CD8-positive, alpha-beta memory T cell (primary cell): ENCODE measurements around the gene FARS2. TPM values are rescaled to one million over a fixed set of nuclear protein-coding genes. Genes with fewer than 3 reads are reported as not detected.

Source experiments
- CTCF ChIA-PET: fragments of 350-600 bp; sonication (Branson Sonifier 250); formaldehyde crosslinking; loops from one replicate; lab custom pipeline; 2021; ENCODE audit warnings: antibody characterized with exemption; lab: Charles Lee
- POLR2A ChIA-PET: fragments of 350-600 bp; sonication (Branson Sonifier 250); formaldehyde crosslinking; loops from one replicate; lab custom pipeline; 2021; ENCODE audit warnings: antibody characterized with exemption; lab: Charles Lee
- DNase-seq, 5 donors: peaks; one replicate each; pipeline versions ENCODE4 v3.0.0 to v3.0.0-alpha.2; 2020 to 2022; ENCODE audit warnings: mixed read lengths in 1 of 5
- H3K27ac ChIP-seq: one replicate; pipeline ENCODE4 v1.7.0; 2013; ENCODE audit warnings: low read depth, mild to moderate bottlenecking, low read length, moderate library complexity
- H3K27me3 ChIP-seq: 2 replicates; pipeline ENCODE4 v1.7.0; 2013; ENCODE audit warnings: low read length, mild to moderate bottlenecking; ENCODE audit not compliant: insufficient read depth, poor library complexity, severe bottlenecking
- H3K36me3 ChIP-seq: 2 replicates; pipeline ENCODE4 v1.7.0; 2013; ENCODE audit warnings: mild to moderate bottlenecking, low read length, moderate library complexity; ENCODE audit not compliant: insufficient read depth
- H3K4me1 ChIP-seq: 2 replicates; pipeline ENCODE4 v1.7.0; 2013; ENCODE audit warnings: mild to moderate bottlenecking, low read length, moderate library complexity; ENCODE audit not compliant: insufficient read depth
- H3K4me3 ChIP-seq: 2 replicates; pipeline ENCODE4 v1.7.0; 2013; ENCODE audit warnings: mild to moderate bottlenecking, low read length
- H3K9me3 ChIP-seq: 2 replicates; pipeline ENCODE4 v1.7.0; 2013; ENCODE audit warnings: mild to moderate bottlenecking, low read length
- H3K27ac Mint-ChIP-seq, 8 donors: one replicate each; pipeline ENCODE4 v1.8.0; 2020 to 2021; ENCODE audit warnings: mixed read lengths in 8 of 8, mild to moderate bottlenecking in 6 of 8, inconsistent platforms in 3 of 8, moderate library complexity in 3 of 8
- H3K27me3 Mint-ChIP-seq, 2 donors: one replicate each; pipeline ENCODE4 v1.8.0; 2020 to 2021; ENCODE audit warnings: mixed read lengths in 2 of 2, mild to moderate bottlenecking in 1 of 2, moderate library complexity in 1 of 2
- H3K36me3 Mint-ChIP-seq, 3 donors: one replicate each; pipeline ENCODE4 v1.8.0; 2020 to 2021; ENCODE audit warnings: mixed read lengths in 3 of 3, inconsistent platforms in 1 of 3, mild to moderate bottlenecking in 1 of 3
- H3K4me1 Mint-ChIP-seq, 3 donors: one replicate each; pipeline ENCODE4 v1.8.0; 2020 to 2021; ENCODE audit warnings: mixed read lengths in 3 of 3, inconsistent platforms in 1 of 3, mild to moderate bottlenecking in 1 of 3
- H3K4me3 Mint-ChIP-seq, 7 donors: one replicate each; pipeline ENCODE4 v1.8.0; 2020 to 2021; ENCODE audit warnings: mixed read lengths in 7 of 7, mild to moderate bottlenecking in 6 of 7, moderate library complexity in 4 of 7, inconsistent platforms in 2 of 7
- H3K9me3 Mint-ChIP-seq, 5 donors: one replicate each; pipeline ENCODE4 v1.8.0; 2020 to 2022; ENCODE audit warnings: mixed read lengths in 5 of 5, mild to moderate bottlenecking in 3 of 5, moderate library complexity in 2 of 5, inconsistent platforms in 1 of 5
- polyA plus RNA-seq: library from polyadenylated mRNA; unstranded; fragments of 300-500 nt; fragmentation: Illumina TruSeq; gene quantifications from one replicate; pipeline ENCODE4 v1.2.3, GENCODE V29; 2021
- total RNA-seq, 2 experiments: library from RNA; stranded (reverse); gene quantifications; one replicate each; pipeline ENCODE4 v1.2.3, GENCODE V29; 2021

The FARS2 gene
- total and polyA plus RNA-seq, 3 experiments from 2014 or later, result 24.5 to 26.0 (median 24.9) TPM

- Histone ChIP-seq H3K27me3 (no peaks in the 10 kb centered on the region), H3K27ac (no peak overlapping the region), H3K9me3 (no peaks in the 10 kb centered on the region), H3K4me3 (no peak overlapping the region), H3K4me1 (peaks cover 21% of the 10 kb centered on the region), H3K36me3 (no peaks in the 10 kb centered on the region)
- peaks cover 0 to 7% (median 4%) of the 10 kb centered on the region in 3 donors for H3K36me3 Mint-ChIP-seq
- POLR2A ChIA-PET, result interaction anchor here (0.6 kb wide), 1 partner anchor 170 kb away, joined by 3 read pairs; no protein-coding TSS in a partner anchor
- H3K27ac Mint-ChIP-seq, result peak overlapping the region in 1 of 8 donors; percentile 6
- DNase-seq, result no peak
- no peaks in the 10 kb centered on the region for H3K9me3 Mint-ChIP-seq
- peaks cover 28 to 39% (median 31%) of the 10 kb centered on the region in 3 donors for H3K4me1 Mint-ChIP-seq
- no peak overlapping the region for H3K4me3 Mint-ChIP-seq
- CTCF ChIA-PET, result interaction anchor here (1.9 kb wide), 1 partner anchor 39 kb away, joined by 5 read pairs; no protein-coding TSS in a partner anchor
- no peaks in the 10 kb centered on the region for H3K27me3 Mint-ChIP-seq
Measured at GRCh38 chr6:5510331-5511133, 249.2 kb downstream of the FARS2 start.

GRCh38 chr6:5511954-5512353, 250.6 kb downstream of the FARS2 start:
- DNase-seq, result no peak
- H3K27ac Mint-ChIP-seq, result no peak overlapping the region
- peaks cover 0 to 7% (median 4%) of the 10 kb centered on the region in 3 donors for H3K36me3 Mint-ChIP-seq
- ChIA-PET CTCF (no interaction called here), POLR2A (no interaction called here)
- no peaks in the 10 kb centered on the region for H3K27me3 Mint-ChIP-seq
- no peaks in the 10 kb centered on the region for H3K9me3 Mint-ChIP-seq
- peaks cover 26 to 40% (median 29%) of the 10 kb centered on the region in 3 donors for H3K4me1 Mint-ChIP-seq
- Histone ChIP-seq H3K36me3 (no peaks in the 10 kb centered on the region), H3K27me3 (no peaks in the 10 kb centered on the region), H3K4me3 (no peak overlapping the region), H3K27ac (no peak overlapping the region), H3K4me1 (peaks cover 13% of the 10 kb centered on the region), H3K9me3 (no peaks in the 10 kb centered on the region)
- H3K4me3 Mint-ChIP-seq, result no peak overlapping the region

DNA sequence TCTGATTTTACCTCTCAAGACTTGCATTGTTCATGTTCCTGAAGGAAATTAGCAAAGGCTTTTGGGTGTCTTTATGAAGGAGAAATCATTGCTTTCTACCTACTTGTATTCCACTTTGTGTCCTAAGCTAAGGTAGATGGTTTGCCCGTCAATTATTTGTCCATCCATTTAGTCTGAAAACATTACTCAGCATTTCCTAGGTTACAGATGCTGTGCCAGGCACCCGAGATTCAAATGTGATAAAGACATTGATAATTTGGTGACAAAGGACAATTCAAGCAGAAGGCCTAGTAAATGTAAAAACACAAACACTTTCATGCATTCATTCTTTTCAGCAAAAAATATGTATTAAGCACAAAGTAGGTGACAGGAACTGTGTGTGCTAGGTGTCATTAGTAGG, 251.1 kb downstream of the FARS2 start:
- Mint-ChIP-seq H3K9me3 (no peaks in the 10 kb centered on the region), H3K27me3 (no peaks in the 10 kb centered on the region), H3K27ac (peak overlapping the region in 1 of 8 donors; percentile 16), H3K4me1 (peaks cover 24 to 40% (median 25%) of the 10 kb centered on the region in 3 donors), H3K36me3 (peaks cover 0 to 7% (median 4%) of the 10 kb centered on the region in 3 donors), H3K4me3 (no peak overlapping the region)
- H3K27me3 ChIP-seq, result no peaks in the 10 kb centered on the region
- H3K27ac ChIP-seq, result no peak overlapping the region
- H3K36me3 ChIP-seq, result no peaks in the 10 kb centered on the region
- CTCF ChIA-PET, result no interaction called here
- H3K9me3 ChIP-seq, result no peaks in the 10 kb centered on the region
- no peak for DNase-seq
- POLR2A ChIA-PET, result no interaction called here
- H3K4me3 ChIP-seq, result no peak overlapping the region
- H3K4me1 ChIP-seq, result peaks cover 13% of the 10 kb centered on the region

GRCh38 chr6:5513408-5513807, 252.1 kb downstream of the FARS2 start:
- DNase-seq, result no peak
- Histone ChIP-seq H3K36me3 (no peaks in the 10 kb centered on the region), H3K4me1 (peaks cover 17% of the 10 kb centered on the region), H3K9me3 (no peaks in the 10 kb centered on the region), H3K27ac (no peak overlapping the region), H3K4me3 (no peak overlapping the region), H3K27me3 (no peaks in the 10 kb centered on the region)
- no peak overlapping the region for H3K27ac Mint-ChIP-seq
- H3K36me3 Mint-ChIP-seq, result peaks cover 0 to 7% (median 3%) of the 10 kb centered on the region in 3 donors
- ChIA-PET CTCF (no interaction called here), POLR2A (no interaction called here)
- no peaks in the 10 kb centered on the region for H3K9me3 Mint-ChIP-seq
- no peak overlapping the region for H3K4me3 Mint-ChIP-seq
- H3K4me1 Mint-ChIP-seq, result peaks cover 27 to 43% (median 27%) of the 10 kb centered on the region in 3 donors
- no peaks in the 10 kb centered on the region for H3K27me3 Mint-ChIP-seq

- peaks cover 33 to 46% (median 35%) of the 10 kb centered on the region in 3 donors for H3K4me1 Mint-ChIP-seq
- H3K4me3 Mint-ChIP-seq, result no peak overlapping the region
- no peak for DNase-seq
- no peak overlapping the region for H3K27ac Mint-ChIP-seq
- POLR2A ChIA-PET, result interaction anchor here (0.7 kb wide), 1 partner anchor 13 kb away, joined by 6 read pairs; no protein-coding TSS in a partner anchor
- no peaks in the 10 kb centered on the region for H3K27me3 Mint-ChIP-seq
- Histone ChIP-seq H3K4me1 (peaks cover 25% of the 10 kb centered on the region), H3K36me3 (no peaks in the 10 kb centered on the region), H3K9me3 (no peaks in the 10 kb centered on the region), H3K27me3 (no peaks in the 10 kb centered on the region), H3K4me3 (no peak overlapping the region), H3K27ac (no peak overlapping the region)
- H3K9me3 Mint-ChIP-seq, result no peaks in the 10 kb centered on the region
- H3K36me3 Mint-ChIP-seq, result peaks cover 0 to 7% (median 3%) of the 10 kb centered on the region in 3 donors
- CTCF ChIA-PET, result interaction anchor here (0.7 kb wide), 1 partner anchor 279 kb away, joined by 3 read pairs; no protein-coding TSS in a partner anchor
Measured at GRCh38 chr6:5514353-5514752, 253.0 kb downstream of the FARS2 start.

DNA sequence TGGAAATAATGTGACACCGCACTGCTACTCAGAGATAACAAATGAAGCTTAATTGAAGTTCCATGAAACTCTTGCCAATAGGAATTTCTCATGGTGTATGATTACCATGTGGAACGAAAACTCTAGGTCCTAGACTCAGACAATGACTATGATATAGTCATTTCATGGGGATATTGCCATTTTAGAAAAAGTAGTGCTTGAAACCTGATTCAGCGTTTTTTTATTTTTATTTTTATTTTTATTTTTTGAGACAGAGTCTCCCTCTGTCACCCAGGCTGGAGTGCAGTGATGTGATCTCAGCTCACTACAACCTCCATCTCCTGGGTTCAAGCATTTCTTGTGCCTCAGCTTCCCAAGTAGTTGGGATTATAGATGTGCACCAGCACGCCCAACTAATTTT, 253.9 kb downstream of the FARS2 start:
- Histone ChIP-seq H3K36me3 (no peaks in the 10 kb centered on the region), H3K4me1 (peaks cover 33% of the 10 kb centered on the region), H3K9me3 (no peaks in the 10 kb centered on the region), H3K27ac (no peak overlapping the region), H3K27me3 (no peaks in the 10 kb centered on the region), H3K4me3 (no peak overlapping the region)
- Mint-ChIP-seq H3K27ac (no peak overlapping the region), H3K36me3 (peaks cover 0 to 4% (median 1%) of the 10 kb centered on the region in 3 donors), H3K4me3 (no peak overlapping the region), H3K4me1 (peaks cover 40 to 55% (median 44%) of the 10 kb centered on the region in 3 donors), H3K9me3 (no peaks in the 10 kb centered on the region), H3K27me3 (no peaks in the 10 kb centered on the region)
- no peak for DNase-seq
- ChIA-PET CTCF (interaction anchor here (0.7 kb wide), 1 partner anchor 279 kb away, joined by 3 read pairs; no protein-coding TSS in a partner anchor), POLR2A (interaction anchor here (0.7 kb wide), 1 partner anchor 13 kb away, joined by 6 read pairs; no protein-coding TSS in a partner anchor)

DNA sequence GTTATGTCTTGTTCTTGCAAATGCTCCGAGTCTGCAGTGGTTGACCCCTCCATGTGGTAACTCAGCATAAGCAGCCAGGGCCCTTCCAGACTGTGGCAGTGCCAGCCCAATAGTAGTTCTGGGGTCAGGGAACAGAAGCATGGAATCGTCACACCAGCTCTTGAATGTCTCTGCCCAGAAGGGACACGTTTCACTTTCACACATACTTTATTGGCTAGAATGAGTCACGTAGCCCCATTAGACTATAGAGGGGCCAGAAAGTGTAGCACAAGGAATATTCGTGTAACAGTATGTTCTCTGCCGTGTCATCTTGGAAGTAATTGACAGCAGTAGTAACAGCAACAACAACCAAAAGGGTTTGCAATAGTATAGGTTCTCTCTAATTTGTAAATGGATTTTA, 254.7 kb downstream of the FARS2 start:
- H3K27ac ChIP-seq, result no peak overlapping the region
- POLR2A ChIA-PET, result no interaction called here
- H3K27me3 ChIP-seq, result no peaks in the 10 kb centered on the region
- H3K36me3 ChIP-seq, result no peaks in the 10 kb centered on the region
- peaks cover 39% of the 10 kb centered on the region for H3K4me1 ChIP-seq
- DNase-seq, result no peak
- H3K4me3 ChIP-seq, result no peak overlapping the region
- CTCF ChIA-PET, result no interaction called here
- no peaks in the 10 kb centered on the region for H3K9me3 ChIP-seq
- Mint-ChIP-seq H3K9me3 (no peaks in the 10 kb centered on the region), H3K4me3 (peak overlapping the region in 3 of 7 donors; percentile 18 to 67 (median 42)), H3K4me1 (peaks cover 44 to 63% (median 51%) of the 10 kb centered on the region in 3 donors), H3K27me3 (no peaks in the 10 kb centered on the region), H3K27ac (peak overlapping the region in 2 of 8 donors; percentile 15 to 20), H3K36me3 (peaks cover 0 to 4% (median 1%) of the 10 kb centered on the region in 3 donors)

DNA sequence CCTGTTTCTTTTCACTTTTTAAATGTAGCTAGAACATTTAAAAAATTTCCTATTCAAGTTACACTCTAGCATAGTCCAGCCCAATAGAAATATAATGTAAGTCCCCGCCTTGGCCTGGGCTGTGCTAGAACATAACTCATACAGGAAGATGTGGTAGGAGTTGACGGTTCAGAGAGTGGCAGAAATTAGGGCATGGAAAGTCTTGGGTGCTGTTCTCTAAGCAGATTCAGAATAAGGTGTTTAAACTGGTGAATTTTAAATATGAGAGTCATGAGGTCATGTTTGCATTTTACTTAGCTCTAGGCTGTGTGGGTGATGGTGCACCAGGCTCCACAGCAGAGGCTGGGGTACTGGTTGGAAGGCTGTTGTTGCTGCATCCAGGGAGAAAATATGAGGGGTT, 256.5 kb downstream of the FARS2 start:
- H3K4me1 ChIP-seq, result peaks cover 50% of the 10 kb centered on the region
- H3K27ac Mint-ChIP-seq, result peak overlapping the region in 7 of 8 donors; percentile 6 to 90 (median 48)
- peaks cover 0 to under 1% (median 0%) of the 10 kb centered on the region in 3 donors for H3K36me3 Mint-ChIP-seq
- no peaks in the 10 kb centered on the region for H3K27me3 ChIP-seq
- H3K36me3 ChIP-seq, result no peaks in the 10 kb centered on the region
- H3K4me1 Mint-ChIP-seq, result peaks cover 59 to 72% (median 61%) of the 10 kb centered on the region in 3 donors
- DNase-seq, result peak in 4 of 5 donors; percentile 6 to 31 (median 12)
- H3K27me3 Mint-ChIP-seq, result no peaks in the 10 kb centered on the region
- H3K9me3 ChIP-seq, result no peaks in the 10 kb centered on the region
- no peak overlapping the region for H3K27ac ChIP-seq
- H3K9me3 Mint-ChIP-seq, result no peaks in the 10 kb centered on the region
- ChIA-PET POLR2A (no interaction called here), CTCF (no interaction called here)
- peak overlapping the region; percentile 30 to 75 (median 53) for H3K4me3 Mint-ChIP-seq
- H3K4me3 ChIP-seq, result no peak overlapping the region
